ENCODE measurements around the gene CYTH1. TPM values are rescaled to one million over a fixed set of nuclear protein-coding genes. Genes with fewer than 3 reads are reported as not detected.

CYTH1 gene
- total RNA-seq, 1 donor from 2014 or later, result 25.0 TPM

GRCh38 chr17:78766743-78767294 is 15.3 kb downstream of the CYTH1 start:
- H3K27ac Mint-ChIP-seq (ENCODE audit: unreplicated experiment), result no peak overlapping the region
- no peaks in the 10 kb centered on the region for H3K36me3 ChIP-seq (ENCODE audit: insufficient read depth, low read length)
- no peak overlapping the region for H3K4me3 ChIP-seq (ENCODE audit: insufficient read depth, low read depth, low read length)
- H3K9me3 ChIP-seq (ENCODE audit: insufficient read depth, low read depth, low read length), result no peaks in the 10 kb centered on the region
- H3K9me3 Mint-ChIP-seq (ENCODE audit: unreplicated experiment), result no peaks in the 10 kb centered on the region
- H4K20me1 ChIP-seq (ENCODE audit: insufficient read depth, low read length), result peaks cover 73% of the 10 kb centered on the region
- H3K27me3 ChIP-seq (ENCODE audit: insufficient read depth, low read length), result no peaks in the 10 kb centered on the region
- DNase-seq (ENCODE audit: low read depth), result no peak
- no peak overlapping the region for H2AFZ ChIP-seq (ENCODE audit: low read depth, low read length)
- peaks cover 1% of the 10 kb centered on the region for H3K4me1 ChIP-seq (ENCODE audit: insufficient read depth, low read length)
- H3K9ac ChIP-seq (ENCODE audit: low read length), result no peak overlapping the region
- H3K36me3 Mint-ChIP-seq (ENCODE audit: low read depth, unreplicated experiment), result peaks cover 2% of the 10 kb centered on the region
- no peak overlapping the region for H3K4me2 ChIP-seq (ENCODE audit: low read length)
- peaks cover 74% of the 10 kb centered on the region for H3K79me2 ChIP-seq (ENCODE audit: insufficient read depth, low read length)
- no peak overlapping the region for H3K27ac ChIP-seq (ENCODE audit: low read depth, low read length)
- TF ChIP-seq, protein P1, sequence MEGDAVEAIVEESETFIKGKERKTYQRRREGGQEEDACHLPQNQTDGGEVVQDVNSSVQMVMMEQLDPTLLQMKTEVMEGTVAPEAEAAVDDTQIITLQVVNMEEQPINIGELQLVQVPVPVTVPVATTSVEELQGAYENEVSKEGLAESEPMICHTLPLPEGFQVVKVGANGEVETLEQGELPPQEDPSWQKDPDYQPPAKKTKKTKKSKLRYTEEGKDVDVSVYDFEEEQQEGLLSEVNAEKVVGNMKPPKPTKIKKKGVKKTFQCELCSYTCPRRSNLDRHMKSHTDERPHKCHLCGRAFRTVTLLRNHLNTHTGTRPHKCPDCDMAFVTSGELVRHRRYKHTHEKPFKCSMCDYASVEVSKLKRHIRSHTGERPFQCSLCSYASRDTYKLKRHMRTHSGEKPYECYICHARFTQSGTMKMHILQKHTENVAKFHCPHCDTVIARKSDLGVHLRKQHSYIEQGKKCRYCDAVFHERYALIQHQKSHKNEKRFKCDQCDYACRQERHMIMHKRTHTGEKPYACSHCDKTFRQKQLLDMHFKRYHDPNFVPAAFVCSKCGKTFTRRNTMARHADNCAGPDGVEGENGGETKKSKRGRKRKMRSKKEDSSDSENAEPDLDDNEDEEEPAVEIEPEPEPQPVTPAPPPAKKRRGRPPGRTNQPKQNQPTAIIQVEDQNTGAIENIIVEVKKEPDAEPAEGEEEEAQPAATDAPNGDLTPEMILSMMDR (IDR thresholded peaks at IDR 0.05; ENCODE audit: insufficient read depth, low read depth, low read length), result no peak
- TF ChIP-seq EZH2 (IDR thresholded peaks at IDR 0.05; ENCODE audit: insufficient read depth, low read length), result no peak
- H3K27me3 Mint-ChIP-seq (ENCODE audit: low read depth, unreplicated experiment), result no peaks in the 10 kb centered on the region
- FAIRE-seq, result no peak
- H3K4me1 Mint-ChIP-seq (ENCODE audit: low read depth, unreplicated experiment), result peaks cover 6% of the 10 kb centered on the region
- H3K4me3 Mint-ChIP-seq (ENCODE audit: unreplicated experiment), result no peak overlapping the region

DNA sequence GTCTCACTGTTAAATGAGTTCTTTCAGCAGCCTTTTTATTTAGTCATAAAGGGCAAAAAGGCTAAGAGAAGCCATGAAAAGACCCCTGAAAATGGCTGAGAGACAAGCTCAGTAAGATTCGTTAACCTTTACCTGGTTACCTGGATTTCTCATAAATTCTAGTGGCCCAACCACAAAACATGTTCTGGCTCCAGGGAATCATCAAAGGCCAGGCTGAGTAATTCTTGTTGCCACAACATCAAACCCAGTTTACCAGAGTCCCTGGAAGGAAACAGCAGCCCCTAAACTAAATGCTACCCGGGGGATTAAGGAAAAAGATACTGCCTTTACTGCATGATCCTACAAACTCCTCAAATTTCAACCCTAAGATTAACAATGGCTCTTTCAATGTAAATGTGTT is 15.8 kb downstream of the CYTH1 start:
- no peaks in the 10 kb centered on the region for H3K27me3 ChIP-seq (ENCODE audit: insufficient read depth, low read length)
- H3K36me3 ChIP-seq (ENCODE audit: insufficient read depth, low read length), result no peaks in the 10 kb centered on the region
- peaks cover 70% of the 10 kb centered on the region for H4K20me1 ChIP-seq (ENCODE audit: insufficient read depth, low read length)
- peaks cover 2% of the 10 kb centered on the region for H3K36me3 Mint-ChIP-seq (ENCODE audit: low read depth, unreplicated experiment)
- no peak overlapping the region for H2AFZ ChIP-seq (ENCODE audit: low read depth, low read length)
- peaks cover 3% of the 10 kb centered on the region for H3K4me1 ChIP-seq (ENCODE audit: insufficient read depth, low read length)
- H3K9me3 ChIP-seq (ENCODE audit: insufficient read depth, low read depth, low read length), result no peaks in the 10 kb centered on the region
- no peak overlapping the region for H3K27ac Mint-ChIP-seq (ENCODE audit: unreplicated experiment)
- DNase-seq (ENCODE audit: low read depth), result no peak
- FAIRE-seq, result no peak
- H3K27ac ChIP-seq (ENCODE audit: low read depth, low read length), result no peak overlapping the region
- H3K4me3 Mint-ChIP-seq (ENCODE audit: unreplicated experiment), result no peak overlapping the region
- peaks cover 6% of the 10 kb centered on the region for H3K4me1 Mint-ChIP-seq (ENCODE audit: low read depth, unreplicated experiment)
- no peaks in the 10 kb centered on the region for H3K27me3 Mint-ChIP-seq (ENCODE audit: low read depth, unreplicated experiment)
- TF ChIP-seq EZH2 (IDR thresholded peaks at IDR 0.05; ENCODE audit: insufficient read depth, low read length), result no peak
- TF ChIP-seq, protein P1 (IDR thresholded peaks at IDR 0.05; ENCODE audit: insufficient read depth, low read depth, low read length), result no peak
- H3K9ac ChIP-seq (ENCODE audit: low read length), result no peak overlapping the region
- no peaks in the 10 kb centered on the region for H3K9me3 Mint-ChIP-seq (ENCODE audit: unreplicated experiment)
- no peak overlapping the region for H3K4me3 ChIP-seq (ENCODE audit: insufficient read depth, low read depth, low read length)
- no peak overlapping the region for H3K4me2 ChIP-seq (ENCODE audit: low read length)
- peaks cover 70% of the 10 kb centered on the region for H3K79me2 ChIP-seq (ENCODE audit: insufficient read depth, low read length)

DNA sequence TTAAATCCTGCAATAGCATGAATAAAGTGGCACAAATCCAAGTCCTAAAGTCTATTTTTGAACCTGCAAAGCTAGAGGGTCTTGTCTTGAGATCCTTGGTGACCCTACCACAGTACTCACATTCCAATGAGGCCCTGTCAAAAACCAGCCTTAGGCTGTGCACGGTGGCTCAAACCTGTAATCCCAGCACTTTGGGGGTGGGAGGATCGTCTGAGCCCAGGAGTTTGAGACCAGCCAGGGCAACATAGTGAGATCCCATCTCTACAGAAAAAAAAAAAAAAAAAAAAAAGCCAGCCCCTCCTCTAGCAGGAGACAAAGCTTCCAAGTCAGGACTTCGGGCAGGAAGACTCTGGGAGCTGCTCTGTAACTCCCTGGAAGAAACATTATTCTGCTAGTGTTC is 16.3 kb downstream of the CYTH1 start:
- TF ChIP-seq, protein P1 (IDR thresholded peaks at IDR 0.05; ENCODE audit: insufficient read depth, low read depth, low read length), result no peak
- no peak for TF ChIP-seq EZH2 (IDR thresholded peaks at IDR 0.05; ENCODE audit: insufficient read depth, low read length)
- no peak overlapping the region for H3K27ac ChIP-seq (ENCODE audit: low read depth, low read length)
- no peak overlapping the region for H3K9ac ChIP-seq (ENCODE audit: low read length)
- Mint-ChIP-seq H3K4me1 (ENCODE audit: low read depth, unreplicated experiment) (peaks cover 6% of the 10 kb centered on the region), H3K27me3 (ENCODE audit: low read depth, unreplicated experiment) (no peaks in the 10 kb centered on the region), H3K9me3 (ENCODE audit: unreplicated experiment) (no peaks in the 10 kb centered on the region), H3K36me3 (ENCODE audit: low read depth, unreplicated experiment) (peaks cover 2% of the 10 kb centered on the region), H3K4me3 (ENCODE audit: unreplicated experiment) (no peak overlapping the region), H3K27ac (ENCODE audit: unreplicated experiment) (no peak overlapping the region)
- H3K9me3 ChIP-seq (ENCODE audit: insufficient read depth, low read depth, low read length), result no peaks in the 10 kb centered on the region
- peaks cover 73% of the 10 kb centered on the region for H4K20me1 ChIP-seq (ENCODE audit: insufficient read depth, low read length)
- H3K4me1 ChIP-seq (ENCODE audit: insufficient read depth, low read length), result peaks cover 3% of the 10 kb centered on the region
- no peaks in the 10 kb centered on the region for H3K27me3 ChIP-seq (ENCODE audit: insufficient read depth, low read length)
- no peak overlapping the region for H3K4me2 ChIP-seq (ENCODE audit: low read length)
- DNase-seq (ENCODE audit: low read depth) (no peak), FAIRE-seq (no peak)
- H3K36me3 ChIP-seq (ENCODE audit: insufficient read depth, low read length), result no peaks in the 10 kb centered on the region
- peaks cover 71% of the 10 kb centered on the region for H3K79me2 ChIP-seq (ENCODE audit: insufficient read depth, low read length)
- H2AFZ ChIP-seq (ENCODE audit: low read depth, low read length), result no peak overlapping the region
- H3K4me3 ChIP-seq (ENCODE audit: insufficient read depth, low read depth, low read length), result no peak overlapping the region

Measured in astrocyte (in vitro differentiated cells and primary cell).